IPS-15b (cell line): ENCODE data around the gene MALAT1.
A peak's percentile ranks its signal among the peaks of the same experiment; 100 is the strongest.

Experiments
- H3K27me3 ChIP-seq: one replicate; pipeline ENCODE4 v1.6.1; 2013; ENCODE audit warnings: low read length; ENCODE audit not compliant: control insufficient read depth, insufficient read depth
- H3K36me3 ChIP-seq: one replicate; pipeline ENCODE4 v1.6.1; 2013; ENCODE audit warnings: low read length; ENCODE audit not compliant: control insufficient read depth, insufficient read depth
- H3K4me1 ChIP-seq: one replicate; pipeline ENCODE4 v1.6.1; 2013; ENCODE audit warnings: mild to moderate bottlenecking, low read length; ENCODE audit not compliant: control insufficient read depth, insufficient read depth
- H3K4me3 ChIP-seq: one replicate; pipeline ENCODE4 v1.5.1; 2013; ENCODE audit warnings: low read depth, low read length
- H3K9ac ChIP-seq: one replicate; pipeline ENCODE4 v1.6.1; 2013; ENCODE audit warnings: low read depth, mild to moderate bottlenecking, low read length
- H3K9me3 ChIP-seq: one replicate; pipeline ENCODE4 v1.6.1; 2013; ENCODE audit warnings: mild to moderate bottlenecking, low read length; ENCODE audit not compliant: control insufficient read depth, insufficient read depth

The MALAT1 gene

GRCh38 chr11:65554057-65554818 is 55.4 kb downstream of the MALAT1 start:
- Histone ChIP-seq H3K36me3 (no peaks in the 10 kb centered on the region), H3K27me3 (peaks cover 54% of the 10 kb centered on the region), H3K4me1 (peaks cover 6% of the 10 kb centered on the region), H3K4me3 (peak overlapping the region; percentile 52), H3K9ac (no peak overlapping the region), H3K9me3 (no peaks in the 10 kb centered on the region)

- no peaks in the 10 kb centered on the region for H3K9me3 ChIP-seq
- H3K4me1 ChIP-seq: peaks cover 6% of the 10 kb centered on the region
- no peak overlapping the region for H3K9ac ChIP-seq
- H3K27me3 ChIP-seq: peaks cover 56% of the 10 kb centered on the region
- no peaks in the 10 kb centered on the region for H3K36me3 ChIP-seq
- no peak overlapping the region for H3K4me3 ChIP-seq
Measured at GRCh38 chr11:65554842-65555430, 56.1 kb downstream of the MALAT1 start.

GRCh38 chr11:65555693-65556231 is 56.9 kb downstream of the MALAT1 start:
- Histone ChIP-seq H3K4me3 (no peak overlapping the region), H3K36me3 (no peaks in the 10 kb centered on the region), H3K27me3 (peaks cover 63% of the 10 kb centered on the region), H3K4me1 (peaks cover 6% of the 10 kb centered on the region), H3K9ac (no peak overlapping the region), H3K9me3 (no peaks in the 10 kb centered on the region)
